Measurements from ENCODE around the gene ATXN7L1. TPM values are rescaled to one million over a fixed set of nuclear protein-coding genes. Genes with fewer than 3 reads are reported as not detected.

ATXN7L1 gene
- total RNA-seq, 2 donors from 2014 or later = 12.6 to 28.1 TPM

DNA sequence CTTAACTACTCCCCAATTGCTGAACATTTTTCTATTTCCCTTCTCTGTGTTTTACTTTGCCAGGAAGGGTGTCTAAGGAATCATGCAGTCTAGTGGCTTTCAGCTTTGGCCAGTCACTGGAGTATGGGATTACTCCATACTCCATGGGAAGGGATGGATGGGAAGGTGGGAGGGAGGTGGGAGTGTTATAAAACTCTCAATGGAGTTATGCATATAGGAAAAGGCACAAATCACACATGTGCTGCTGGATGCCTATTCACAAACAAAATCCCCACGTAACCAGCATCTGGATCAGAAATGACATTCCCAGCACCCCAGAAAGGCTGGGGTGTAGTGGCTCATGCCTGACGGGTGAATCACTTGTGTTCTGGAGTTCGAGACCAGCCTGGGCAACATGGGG is 125.3 kb downstream of the ATXN7L1 start:
- Histone ChIP-seq H3K27ac (no peak overlapping the region), H3K9me3 (no peaks in the 10 kb centered on the region), H3K4me1 (replicated peaks) (no peaks in the 10 kb centered on the region), H3K27me3 (replicated peaks; ENCODE audit: insufficient read depth) (no peaks in the 10 kb centered on the region), H3K4me3 (no peak overlapping the region), H3K36me3 (no peaks in the 10 kb centered on the region)
- intact Hi-C loops (cut with DNase I) = loop anchor here (10.0 kb wide), 1 partner anchor 96 kb away; no protein-coding TSS in a partner anchor
- TF ChIP-seq POLR2AphosphoS5 (IDR thresholded peaks at IDR 0.05) = no peak
- TF ChIP-seq, protein P1, sequence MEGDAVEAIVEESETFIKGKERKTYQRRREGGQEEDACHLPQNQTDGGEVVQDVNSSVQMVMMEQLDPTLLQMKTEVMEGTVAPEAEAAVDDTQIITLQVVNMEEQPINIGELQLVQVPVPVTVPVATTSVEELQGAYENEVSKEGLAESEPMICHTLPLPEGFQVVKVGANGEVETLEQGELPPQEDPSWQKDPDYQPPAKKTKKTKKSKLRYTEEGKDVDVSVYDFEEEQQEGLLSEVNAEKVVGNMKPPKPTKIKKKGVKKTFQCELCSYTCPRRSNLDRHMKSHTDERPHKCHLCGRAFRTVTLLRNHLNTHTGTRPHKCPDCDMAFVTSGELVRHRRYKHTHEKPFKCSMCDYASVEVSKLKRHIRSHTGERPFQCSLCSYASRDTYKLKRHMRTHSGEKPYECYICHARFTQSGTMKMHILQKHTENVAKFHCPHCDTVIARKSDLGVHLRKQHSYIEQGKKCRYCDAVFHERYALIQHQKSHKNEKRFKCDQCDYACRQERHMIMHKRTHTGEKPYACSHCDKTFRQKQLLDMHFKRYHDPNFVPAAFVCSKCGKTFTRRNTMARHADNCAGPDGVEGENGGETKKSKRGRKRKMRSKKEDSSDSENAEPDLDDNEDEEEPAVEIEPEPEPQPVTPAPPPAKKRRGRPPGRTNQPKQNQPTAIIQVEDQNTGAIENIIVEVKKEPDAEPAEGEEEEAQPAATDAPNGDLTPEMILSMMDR (IDR thresholded peaks at IDR 0.05) = no peak
- no peak for TF ChIP-seq POLR2A (IDR thresholded peaks at IDR 0.05)
- no peak for DNase-seq (ENCODE audit: low spot score)
- WGBS = 92% methylated on average over 3 of the region's 3 CpGs

DNA sequence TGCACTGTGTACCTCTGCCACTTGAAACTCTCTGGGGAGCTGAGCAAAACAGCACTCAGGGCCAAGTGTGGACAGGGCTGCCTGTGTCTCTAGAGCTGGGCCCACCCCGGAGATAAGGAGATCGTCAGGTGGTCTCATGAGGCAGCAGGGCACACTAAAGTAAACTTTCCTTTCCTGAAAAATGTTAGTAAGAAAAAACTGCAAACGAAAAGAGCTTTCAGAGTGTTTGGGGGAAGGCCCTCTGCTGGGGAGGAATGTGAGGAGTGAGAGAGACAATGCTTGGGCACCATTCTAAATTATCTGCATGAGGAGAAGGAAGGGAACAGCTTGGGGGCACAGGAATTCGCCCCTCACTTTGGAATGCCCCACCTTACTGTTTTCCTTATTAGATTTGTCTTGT is 127.7 kb downstream of the ATXN7L1 start:
- H3K27me3 ChIP-seq (replicated peaks; ENCODE audit: insufficient read depth) = no peaks in the 10 kb centered on the region
- TF ChIP-seq POLR2A (IDR thresholded peaks at IDR 0.05) (no peak), POLR2AphosphoS5 (IDR thresholded peaks at IDR 0.05) (no peak)
- TF ChIP-seq, protein P1 (IDR thresholded peaks at IDR 0.05) = no peak
- WGBS = 49% methylated on average over 4 of the region's 4 CpGs
- no peak for DNase-seq (ENCODE audit: low spot score)
- H3K27ac ChIP-seq = no peak overlapping the region
- H3K4me1 ChIP-seq (replicated peaks) = no peaks in the 10 kb centered on the region
- intact Hi-C loops (cut with DNase I) = no loop called here
- no peaks in the 10 kb centered on the region for H3K36me3 ChIP-seq
- no peaks in the 10 kb centered on the region for H3K9me3 ChIP-seq
- H3K4me3 ChIP-seq = no peak overlapping the region

DNA sequence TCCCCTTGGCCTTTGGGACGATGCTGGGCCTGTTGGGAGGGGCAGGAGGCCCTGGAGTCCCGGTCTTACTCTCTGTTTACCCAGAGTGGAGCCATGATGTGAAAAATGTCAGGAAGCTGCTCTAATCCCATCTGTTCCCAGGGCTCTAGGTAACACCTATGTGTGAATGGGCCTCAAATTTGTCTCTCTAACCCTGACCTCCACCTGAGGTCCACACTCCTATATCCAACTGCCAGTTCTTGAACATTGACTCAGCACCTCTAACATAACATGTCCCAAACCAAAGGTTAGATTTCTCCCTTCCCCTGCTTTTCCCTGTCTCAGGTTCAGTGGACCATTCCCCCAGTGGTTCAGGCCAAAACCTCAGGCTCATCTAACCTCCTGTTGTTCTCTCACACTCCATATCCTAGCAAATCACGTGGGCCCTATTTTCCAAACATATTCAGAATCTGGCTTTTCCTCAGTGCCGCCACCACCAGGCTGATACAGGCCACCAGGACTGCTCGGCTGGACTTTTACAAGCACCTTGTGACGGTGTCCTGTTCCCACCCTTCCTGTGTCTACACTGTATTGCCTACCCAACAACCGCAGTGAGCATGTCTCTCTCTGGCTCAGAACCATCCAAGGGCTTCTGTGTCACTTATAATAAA is 130.6 kb downstream of the ATXN7L1 start:
- Histone ChIP-seq H3K4me3 (no peak overlapping the region), H3K36me3 (no peaks in the 10 kb centered on the region), H3K27me3 (replicated peaks; ENCODE audit: insufficient read depth) (no peaks in the 10 kb centered on the region), H3K9me3 (no peaks in the 10 kb centered on the region), H3K4me1 (replicated peaks) (no peaks in the 10 kb centered on the region), H3K27ac (no peak overlapping the region)
- WGBS = 81% methylated on average over 7 of the region's 7 CpGs
- DNase-seq (ENCODE audit: low spot score) = no peak
- TF ChIP-seq POLR2AphosphoS5 (IDR thresholded peaks at IDR 0.05) (no peak), POLR2A (IDR thresholded peaks at IDR 0.05) (no peak)
- TF ChIP-seq, protein P1 (IDR thresholded peaks at IDR 0.05) = no peak
- intact Hi-C loops (cut with DNase I) = no loop called here

DNA sequence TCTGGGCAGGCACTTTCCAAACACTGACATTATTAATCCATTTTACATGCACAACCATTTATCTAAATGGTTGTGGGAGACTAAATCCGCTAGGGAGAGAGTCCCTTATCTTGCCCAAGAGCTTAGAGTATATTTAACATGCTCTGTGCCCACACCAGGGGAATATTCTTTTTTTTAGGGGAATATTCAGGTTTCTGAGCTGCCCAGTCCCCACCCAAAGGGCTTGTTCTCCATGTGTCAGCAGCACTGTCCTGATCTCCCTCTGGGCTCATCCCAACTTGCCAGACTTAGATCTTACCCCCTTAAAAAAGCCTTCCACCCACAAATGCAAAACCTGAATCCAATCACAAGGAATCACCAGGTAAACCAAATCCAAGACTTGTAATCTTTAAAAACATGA is 132.1 kb downstream of the ATXN7L1 start:
- Histone ChIP-seq H3K27me3 (replicated peaks; ENCODE audit: insufficient read depth) (no peaks in the 10 kb centered on the region), H3K27ac (no peak overlapping the region), H3K4me1 (replicated peaks) (no peaks in the 10 kb centered on the region), H3K4me3 (no peak overlapping the region), H3K9me3 (no peaks in the 10 kb centered on the region), H3K36me3 (no peaks in the 10 kb centered on the region)
- TF ChIP-seq POLR2AphosphoS5 (IDR thresholded peaks at IDR 0.05) (no peak), POLR2A (IDR thresholded peaks at IDR 0.05) (no peak)
- TF ChIP-seq, protein P1 (IDR thresholded peaks at IDR 0.05) = no peak
- intact Hi-C loops (cut with DNase I) = no loop called here
- WGBS = 96% methylated on average over 1 of the region's 1 CpG
- no peak for DNase-seq (ENCODE audit: low spot score)

All from prostate gland (tissue), 2 donors.